GM18507 (cell line): ENCODE data around the gene TNIP3.
"Not testable (repeated sequence)": the region's sequence is repeated elsewhere in the genome, so short reads cannot be mapped to it uniquely, and the experiment has no call there.

Experiments
- DNase-seq: peaks from one replicate; pipeline ENCODE4 v3.0.0; 2011; ENCODE audit warnings: low read depth; ENCODE audit not compliant: insufficient read length; ENCODE audit errors: extremely low spot score
- FAIRE-seq: peaks from 2 replicates; lab custom pipeline; 2011; peaks lifted over from hg19 to GRCh38; lab: Jason Lieb, UNC

TNIP3 gene

GRCh38 chr4:121164291-121164690 is at the start of gene TNIP3:
Gene TNIP3 (minus strand): TSS chr4:121164321. CDS start chr4:121164125, 196 bp downstream.
- DNase-seq: no peak
- FAIRE-seq: no peak

GRCh38 chr4:121212806-121213205 is 48.7 kb upstream of the TNIP3 start:
- DNase-seq (no peak), FAIRE-seq (no peak)

GRCh38 chr4:121209171-121209570 is 45.0 kb upstream of the TNIP3 start:
- FAIRE-seq: no peak
- no peak for DNase-seq

GRCh38 chr4:121208244-121209007 is 44.3 kb upstream of the TNIP3 start:
- no peak for DNase-seq
- FAIRE-seq: no peak

- DNase-seq: not testable (repeated sequence)
- FAIRE-seq: peak; percentile 56
These were observed 41.7 kb upstream of the TNIP3 start for GRCh38 chr4:121205777-121206176.

GRCh38 chr4:121200795-121201472 is 36.8 kb upstream of the TNIP3 start:
- no peak for FAIRE-seq
- no peak for DNase-seq

- no peak for DNase-seq
- peak; percentile 91 for FAIRE-seq
These were observed 35.8 kb upstream of the TNIP3 start for GRCh38 chr4:121199742-121200561.

- DNase-seq (no peak), FAIRE-seq (no peak)
These were observed 34.1 kb upstream of the TNIP3 start for GRCh38 chr4:121198251-121198650.

- DNase-seq: no peak
- FAIRE-seq: no peak
These were observed 31.5 kb upstream of the TNIP3 start for GRCh38 chr4:121195649-121196048.

GRCh38 chr4:121192480-121192879 is 28.4 kb upstream of the TNIP3 start:
- DNase-seq (no peak), FAIRE-seq (peak; percentile 88)

GRCh38 chr4:121192013-121192412 is 27.9 kb upstream of the TNIP3 start:
- DNase-seq (no peak), FAIRE-seq (no peak)

GRCh38 chr4:121191361-121191760 is 27.2 kb upstream of the TNIP3 start:
- DNase-seq (no peak), FAIRE-seq (no peak)

GRCh38 chr4:121190389-121190788 is 26.3 kb upstream of the TNIP3 start:
- FAIRE-seq (no peak), DNase-seq (no peak)

GRCh38 chr4:121189326-121190215 is 25.4 kb upstream of the TNIP3 start:
- DNase-seq: no peak
- FAIRE-seq: peak; percentile 90

- FAIRE-seq (no peak), DNase-seq (no peak)
These were observed 23.1 kb upstream of the TNIP3 start for GRCh38 chr4:121187206-121187605.

- FAIRE-seq (peak; percentile 64), DNase-seq (no peak)
These were observed 21.8 kb upstream of the TNIP3 start for GRCh38 chr4:121185960-121186359.

- DNase-seq: no peak
- no peak for FAIRE-seq
These were observed 19.9 kb upstream of the TNIP3 start for GRCh38 chr4:121183989-121184388.

- FAIRE-seq: no peak
- DNase-seq: no peak
These were observed 19.2 kb upstream of the TNIP3 start for GRCh38 chr4:121183361-121183760.

GRCh38 chr4:121182296-121182695 is 18.2 kb upstream of the TNIP3 start:
- FAIRE-seq: no peak
- no peak for DNase-seq
